Astrocyte (in vitro differentiated cells and primary cell): Measurements from ENCODE around the gene CORO2B.

ENCODE experiments used
- CTCF ChIP-seq: IDR thresholded peaks from 2 replicates; pipeline ENCODE4 v1.5.1; 2011; ENCODE audit warnings: low read depth, mild to moderate bottlenecking, inconsistent platforms, low read length, moderate library complexity; ENCODE audit not compliant: insufficient read depth
- EZH2 ChIP-seq: IDR thresholded peaks from 2 replicates; pipeline ENCODE4 v1.6.1; 2012; ENCODE audit warnings: mild to moderate bottlenecking, low read length, inconsistent platforms; ENCODE audit not compliant: insufficient read depth

DNA sequence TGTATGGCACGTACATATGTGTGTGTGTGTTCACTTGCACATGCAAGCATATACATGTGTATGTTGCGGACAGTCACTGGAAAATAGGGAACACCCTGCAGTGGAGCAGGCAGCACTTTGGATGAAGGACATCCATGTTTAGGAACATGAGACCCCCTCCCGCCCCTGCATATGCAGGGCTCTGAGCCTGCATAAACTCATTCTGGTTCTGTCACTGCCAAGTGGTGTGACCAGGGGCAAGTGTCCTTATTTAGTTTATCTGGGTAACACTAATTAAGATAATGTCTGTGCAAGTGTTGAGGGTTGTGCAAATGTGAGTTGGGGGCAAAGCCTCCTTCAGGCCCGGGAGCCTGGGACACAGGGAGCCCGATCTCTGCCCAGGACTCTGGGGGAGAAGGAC is 105.7 kb downstream of the CORO2B start:
- TF ChIP-seq CTCF (no peak), EZH2 (no peak)
